PC-9 (cell line): ENCODE results near the gene NPBWR2.

ENCODE experiments used
- EZH2 ChIP-seq: fragments of 200-600 bp; sonication (generic); IDR thresholded peaks from 2 replicates; pipeline ENCODE4 v1.8.0; 2017; ENCODE audit warnings: antibody characterized with exemption, low read depth
- TF ChIP-seq, protein P1 (sequence below): fragments of 200-600 bp; sonication (generic); conservative IDR thresholded peaks from 2 replicates; pipeline ENCODE4 v1.6.1; 2017; ENCODE audit warnings: mixed run types, antibody characterized with exemption, mild to moderate bottlenecking, moderate library complexity

GRCh38 chr20:64146936-64147477 is 39.6 kb upstream of the NPBWR2 start:
- TF ChIP-seq, protein P1, sequence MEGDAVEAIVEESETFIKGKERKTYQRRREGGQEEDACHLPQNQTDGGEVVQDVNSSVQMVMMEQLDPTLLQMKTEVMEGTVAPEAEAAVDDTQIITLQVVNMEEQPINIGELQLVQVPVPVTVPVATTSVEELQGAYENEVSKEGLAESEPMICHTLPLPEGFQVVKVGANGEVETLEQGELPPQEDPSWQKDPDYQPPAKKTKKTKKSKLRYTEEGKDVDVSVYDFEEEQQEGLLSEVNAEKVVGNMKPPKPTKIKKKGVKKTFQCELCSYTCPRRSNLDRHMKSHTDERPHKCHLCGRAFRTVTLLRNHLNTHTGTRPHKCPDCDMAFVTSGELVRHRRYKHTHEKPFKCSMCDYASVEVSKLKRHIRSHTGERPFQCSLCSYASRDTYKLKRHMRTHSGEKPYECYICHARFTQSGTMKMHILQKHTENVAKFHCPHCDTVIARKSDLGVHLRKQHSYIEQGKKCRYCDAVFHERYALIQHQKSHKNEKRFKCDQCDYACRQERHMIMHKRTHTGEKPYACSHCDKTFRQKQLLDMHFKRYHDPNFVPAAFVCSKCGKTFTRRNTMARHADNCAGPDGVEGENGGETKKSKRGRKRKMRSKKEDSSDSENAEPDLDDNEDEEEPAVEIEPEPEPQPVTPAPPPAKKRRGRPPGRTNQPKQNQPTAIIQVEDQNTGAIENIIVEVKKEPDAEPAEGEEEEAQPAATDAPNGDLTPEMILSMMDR = no peak
- TF ChIP-seq EZH2 = no peak
